Glutamatergic neuron (in vitro differentiated cells): ENCODE data around the gene FBXO31. TPM values are rescaled to one million over a fixed set of nuclear protein-coding genes. Genes with fewer than 3 reads are reported as not detected.

Experiments used
- DNase-seq: peaks from one replicate; pipeline ENCODE4 v3.0.0; 2022
- H3K27ac Mint-ChIP-seq: one replicate; pipeline ENCODE4 v1.8.0; 2020; ENCODE audit warnings: mild to moderate bottlenecking, mixed read lengths, inconsistent platforms; ENCODE audit not compliant: unreplicated experiment
- H3K27me3 Mint-ChIP-seq: one replicate; pipeline ENCODE4 v1.8.0; 2020; ENCODE audit warnings: mild to moderate bottlenecking, moderate library complexity, mixed read lengths, inconsistent platforms; ENCODE audit not compliant: unreplicated experiment
- H3K36me3 Mint-ChIP-seq: one replicate; pipeline ENCODE4 v1.8.0; 2020; ENCODE audit warnings: mild to moderate bottlenecking, mixed read lengths, inconsistent platforms; ENCODE audit not compliant: unreplicated experiment
- H3K4me1 Mint-ChIP-seq: one replicate; pipeline ENCODE4 v1.8.0; 2020; ENCODE audit warnings: mild to moderate bottlenecking, low read depth, mixed read lengths, inconsistent platforms; ENCODE audit not compliant: unreplicated experiment
- H3K4me3 Mint-ChIP-seq: one replicate; pipeline ENCODE4 v1.8.0; 2020; ENCODE audit warnings: mild to moderate bottlenecking, mixed read lengths, inconsistent platforms; ENCODE audit not compliant: unreplicated experiment
- H3K9me3 Mint-ChIP-seq: one replicate; pipeline ENCODE4 v1.8.0; 2020; ENCODE audit warnings: mild to moderate bottlenecking, moderate library complexity, mixed read lengths, inconsistent platforms; ENCODE audit not compliant: unreplicated experiment
- total RNA-seq: library from RNA; stranded (reverse); fragmentation: NEBNext Ultra II Directional; extraction: Animal tissue kit (Norgen Biotek cat#: 25700); gene quantifications from one replicate; pipeline ENCODE4 v1.2.1, GENCODE V29; 2021; ENCODE audit not compliant: unreplicated experiment
- TF ChIP-seq, protein P1 (sequence below): fragments of 200-600 bp; sonication (generic); IDR thresholded peaks from one replicate; pipeline ENCODE4 v1.5.0; 2021; ENCODE audit not compliant: partially characterized antibody, unreplicated experiment

Gene FBXO31
- total RNA-seq, 1 donor from 2014 or later: 66.7 TPM

DNA sequence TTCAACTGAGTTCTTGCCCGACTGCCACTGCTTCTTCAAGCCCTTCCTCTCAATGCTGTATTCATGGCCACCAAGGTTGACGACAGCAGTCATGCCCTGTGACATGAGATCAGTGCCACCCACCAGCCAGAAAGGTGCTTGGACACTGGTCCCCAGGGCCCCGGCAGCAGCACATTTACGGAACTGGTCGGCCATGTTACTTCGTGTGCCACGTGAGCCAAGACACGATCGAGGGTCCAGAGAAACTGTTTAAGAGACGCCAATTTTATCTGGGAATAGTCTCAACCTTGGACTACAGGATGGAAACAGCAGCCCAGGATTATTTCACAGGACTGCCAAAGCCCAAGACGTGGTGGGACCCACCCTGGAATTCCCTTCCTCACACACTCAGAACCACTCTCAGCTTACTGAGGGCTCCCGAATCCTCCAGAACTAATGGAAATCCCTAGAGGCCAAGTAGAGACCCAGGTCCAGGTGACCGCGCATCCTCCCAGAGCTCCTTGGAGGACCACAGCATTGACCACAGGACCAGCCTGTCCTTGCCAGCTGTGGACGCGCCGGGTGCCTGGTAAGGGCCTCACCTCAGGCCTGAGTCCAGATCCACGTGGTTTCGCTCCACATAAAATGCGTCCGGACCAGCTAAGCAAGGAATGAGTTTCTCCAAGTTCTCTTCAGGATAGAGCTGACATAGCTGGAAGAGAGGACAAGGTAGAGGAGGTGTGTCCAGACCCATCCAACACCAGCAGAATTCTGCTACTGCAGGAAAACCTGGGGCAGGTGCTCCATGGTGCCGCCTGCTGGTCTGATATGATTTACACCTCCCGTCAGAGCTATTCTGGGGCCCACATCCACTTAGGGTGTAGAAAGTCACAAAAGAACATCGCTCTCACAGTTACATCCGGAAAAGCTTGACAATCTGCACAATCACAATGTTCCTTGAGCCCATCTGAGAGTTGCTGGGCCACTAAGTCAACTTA, 36.7 kb upstream of the FBXO31 start:
- Mint-ChIP-seq H3K4me3 (no peak overlapping the region), H3K27ac (peak overlapping the region; percentile 70), H3K36me3 (no peaks in the 10 kb centered on the region), H3K27me3 (peaks cover 5% of the 10 kb centered on the region), H3K4me1 (peaks cover 3% of the 10 kb centered on the region), H3K9me3 (peaks cover 5% of the 10 kb centered on the region)
- DNase-seq: no peak
- TF ChIP-seq, protein P1, sequence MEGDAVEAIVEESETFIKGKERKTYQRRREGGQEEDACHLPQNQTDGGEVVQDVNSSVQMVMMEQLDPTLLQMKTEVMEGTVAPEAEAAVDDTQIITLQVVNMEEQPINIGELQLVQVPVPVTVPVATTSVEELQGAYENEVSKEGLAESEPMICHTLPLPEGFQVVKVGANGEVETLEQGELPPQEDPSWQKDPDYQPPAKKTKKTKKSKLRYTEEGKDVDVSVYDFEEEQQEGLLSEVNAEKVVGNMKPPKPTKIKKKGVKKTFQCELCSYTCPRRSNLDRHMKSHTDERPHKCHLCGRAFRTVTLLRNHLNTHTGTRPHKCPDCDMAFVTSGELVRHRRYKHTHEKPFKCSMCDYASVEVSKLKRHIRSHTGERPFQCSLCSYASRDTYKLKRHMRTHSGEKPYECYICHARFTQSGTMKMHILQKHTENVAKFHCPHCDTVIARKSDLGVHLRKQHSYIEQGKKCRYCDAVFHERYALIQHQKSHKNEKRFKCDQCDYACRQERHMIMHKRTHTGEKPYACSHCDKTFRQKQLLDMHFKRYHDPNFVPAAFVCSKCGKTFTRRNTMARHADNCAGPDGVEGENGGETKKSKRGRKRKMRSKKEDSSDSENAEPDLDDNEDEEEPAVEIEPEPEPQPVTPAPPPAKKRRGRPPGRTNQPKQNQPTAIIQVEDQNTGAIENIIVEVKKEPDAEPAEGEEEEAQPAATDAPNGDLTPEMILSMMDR: no peak

DNA sequence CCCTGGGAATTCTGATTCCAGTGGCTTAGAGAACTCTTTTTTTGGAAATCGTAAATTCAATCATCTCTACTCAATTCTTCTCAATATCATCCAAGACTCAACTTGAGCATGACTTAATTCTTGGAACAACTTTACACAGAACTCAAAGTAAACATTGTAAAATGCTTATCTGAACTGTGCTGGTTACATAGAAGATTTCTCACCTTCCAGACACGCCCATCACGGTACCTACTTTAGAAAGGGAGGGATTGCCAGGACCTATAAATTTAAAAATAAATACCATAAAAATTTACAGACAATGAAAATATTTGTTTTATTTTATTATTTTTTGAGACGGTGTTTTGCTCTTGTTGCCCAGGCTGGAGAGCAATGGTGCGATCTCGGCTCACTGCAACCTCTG, 35.1 kb upstream of the FBXO31 start:
- TF ChIP-seq, protein P1: no peak
- no peak overlapping the region for H3K27ac Mint-ChIP-seq
- no peak for DNase-seq
- H3K4me1 Mint-ChIP-seq: no peaks in the 10 kb centered on the region
- H3K9me3 Mint-ChIP-seq: peaks cover 3% of the 10 kb centered on the region
- H3K4me3 Mint-ChIP-seq: no peak overlapping the region
- peaks cover 4% of the 10 kb centered on the region for H3K27me3 Mint-ChIP-seq
- peaks cover 3% of the 10 kb centered on the region for H3K36me3 Mint-ChIP-seq

DNA sequence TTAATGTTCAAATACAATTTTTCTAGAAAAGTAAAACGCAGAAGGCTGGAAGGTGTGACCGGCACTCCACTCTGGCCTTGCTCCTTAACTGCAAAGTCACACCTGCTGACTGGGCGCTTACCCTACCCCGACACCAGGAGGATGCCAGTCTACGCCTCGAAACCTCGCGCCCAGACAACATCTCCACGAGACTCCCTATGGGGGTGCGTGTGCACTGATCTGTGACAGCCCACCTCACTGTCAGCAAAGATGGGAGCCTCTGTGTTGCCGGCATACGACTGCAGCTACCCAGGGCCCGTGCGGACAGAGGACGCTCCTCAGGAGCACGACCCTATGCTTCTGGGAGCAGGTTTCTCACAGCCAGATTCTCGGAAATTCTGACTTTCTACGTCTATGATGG, 34.6 kb upstream of the FBXO31 start:
- Mint-ChIP-seq H3K36me3 (peaks cover 5% of the 10 kb centered on the region), H3K4me3 (no peak overlapping the region), H3K27ac (no peak overlapping the region), H3K4me1 (peaks cover 1% of the 10 kb centered on the region), H3K27me3 (peaks cover 4% of the 10 kb centered on the region), H3K9me3 (peaks cover 4% of the 10 kb centered on the region)
- TF ChIP-seq, protein P1: no peak
- no peak for DNase-seq

DNA sequence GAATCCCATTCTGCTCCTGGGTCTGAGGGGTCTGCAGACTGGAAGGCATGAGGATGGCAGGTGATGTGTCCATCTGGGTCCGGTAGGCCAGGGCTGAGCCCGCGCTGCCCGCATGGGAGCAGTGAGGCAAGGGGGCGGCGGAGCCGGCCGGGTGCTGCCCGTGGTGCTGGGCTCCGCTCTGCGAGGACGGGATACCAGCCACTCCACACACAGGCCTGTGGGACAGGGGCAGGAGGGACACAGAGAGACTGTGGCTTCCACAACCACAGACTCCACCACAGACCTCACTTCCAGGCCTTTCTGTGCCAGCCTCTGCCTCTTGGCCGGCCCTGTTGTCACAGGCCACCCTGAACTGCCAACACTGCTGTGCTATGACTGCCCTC, 33.9 kb upstream of the FBXO31 start:
- no peak for DNase-seq
- Mint-ChIP-seq H3K27me3 (peaks cover 4% of the 10 kb centered on the region), H3K4me3 (no peak overlapping the region), H3K9me3 (peaks cover 4% of the 10 kb centered on the region), H3K27ac (no peak overlapping the region), H3K4me1 (peaks cover 3% of the 10 kb centered on the region), H3K36me3 (peaks cover 5% of the 10 kb centered on the region)
- TF ChIP-seq, protein P1: no peak

DNA sequence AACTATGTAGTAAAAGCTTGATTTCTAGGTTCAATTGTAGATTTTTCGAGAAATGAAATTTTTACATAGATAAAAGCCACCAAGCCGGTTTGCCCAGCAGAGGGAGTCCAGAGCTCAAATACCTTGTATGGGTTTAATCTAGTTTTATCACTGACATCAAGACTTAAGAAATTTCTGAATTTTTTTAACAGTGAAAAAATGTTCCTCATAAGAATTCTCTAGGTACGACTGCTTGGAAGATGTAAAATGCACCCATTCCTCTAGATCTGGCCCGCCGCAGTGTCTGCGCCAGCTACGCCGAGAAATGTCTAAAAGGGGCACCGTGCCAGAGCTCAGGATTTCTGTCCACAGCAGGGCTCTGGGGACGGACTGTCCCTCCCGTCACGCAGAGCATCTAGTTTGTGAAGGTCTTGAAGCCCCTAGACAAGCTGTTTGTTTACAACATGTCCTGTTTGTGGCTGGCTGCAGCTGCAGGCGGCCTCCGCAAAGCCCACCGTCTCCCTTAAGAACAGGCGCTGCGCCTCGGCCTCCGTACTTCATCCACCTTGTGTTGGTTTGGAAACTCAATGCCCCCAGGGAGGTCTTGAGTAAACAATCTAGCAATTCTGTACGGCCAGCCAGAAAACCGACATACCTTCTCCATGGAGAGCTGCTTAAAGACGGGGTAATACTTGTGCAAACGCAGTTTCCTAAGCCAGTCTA, 33.4 kb upstream of the FBXO31 start:
- Mint-ChIP-seq H3K4me1 (peaks cover 3% of the 10 kb centered on the region), H3K36me3 (peaks cover 5% of the 10 kb centered on the region), H3K27ac (no peak overlapping the region)

More for the DNA sequence above, 33.4 kb upstream of the FBXO31 start:
- no peak for DNase-seq
- TF ChIP-seq, protein P1: peak; percentile 74
- H3K9me3 Mint-ChIP-seq: peaks cover 4% of the 10 kb centered on the region
- peaks cover 2% of the 10 kb centered on the region for H3K27me3 Mint-ChIP-seq
- H3K4me3 Mint-ChIP-seq: no peak overlapping the region
